Liver (tissue), 9 donors: ENCODE results near the gene PIGT. TPM values are rescaled to one million over a fixed set of nuclear protein-coding genes. Genes with fewer than 3 reads are reported as not detected.

Experiments used
- DNase-seq: peaks from one replicate; pipeline ENCODE4 v3.0.0-alpha.2; 2017; ENCODE audit warnings: low spot score
- H3K27ac ChIP-seq, 2 donors: one replicate each; pipeline ENCODE4 v1.7.0; 2013; ENCODE audit warnings: inconsistent platforms in 2 of 2, low read length in 2 of 2, control low read depth in 1 of 2, low read depth in 1 of 2, mild to moderate bottlenecking in 1 of 2
- H3K27me3 ChIP-seq, 4 donors: one replicate each; pipeline versions ENCODE4 v1.6.1 to v1.7.0; 2013; ENCODE audit warnings: low read length in 3 of 4, inconsistent platforms in 1 of 4, mild to moderate bottlenecking in 1 of 4, moderate library complexity in 1 of 4; ENCODE audit not compliant: control insufficient read depth in 4 of 4, insufficient read depth in 4 of 4
- H3K36me3 ChIP-seq, 4 donors: one replicate each; pipeline versions ENCODE4 v1.6.1 to v1.7.0; 2013; ENCODE audit warnings: low read length in 3 of 4, mild to moderate bottlenecking in 3 of 4, low read depth in 1 of 4, moderate library complexity in 1 of 4; ENCODE audit not compliant: control insufficient read depth in 4 of 4, insufficient read depth in 3 of 4
- H3K4me1 ChIP-seq, 4 donors: one replicate each; pipeline versions ENCODE4 v1.6.1 to v1.7.0; 2013; ENCODE audit warnings: low read length in 3 of 4, mild to moderate bottlenecking in 3 of 4, moderate library complexity in 1 of 4; ENCODE audit not compliant: control insufficient read depth in 4 of 4, insufficient read depth in 4 of 4
- H3K4me3 ChIP-seq, 3 donors: one replicate each; pipeline versions ENCODE4 v1.6.1 to v1.7.0; 2013; ENCODE audit warnings: low read length in 3 of 3, control low read depth in 1 of 3, low read depth in 1 of 3, mild to moderate bottlenecking in 1 of 3
- H3K9ac ChIP-seq, 2 donors: one replicate each; pipeline ENCODE4 v1.7.0; 2013; ENCODE audit warnings: low read length in 2 of 2, mild to moderate bottlenecking in 2 of 2, moderate library complexity in 2 of 2, control low read depth in 1 of 2, low read depth in 1 of 2
- H3K9me3 ChIP-seq, 4 donors: one replicate each; pipeline versions ENCODE4 v1.6.1 to v1.7.0; 2013; ENCODE audit warnings: low read length in 3 of 4; ENCODE audit not compliant: control insufficient read depth in 4 of 4
- FOXA1 ChIP-seq: IDR thresholded peaks from 2 replicates; pipeline ENCODE4 v1.6.1; 2016; ENCODE audit warnings: antibody characterized with exemption
- GABPA ChIP-seq, 2 donors: IDR thresholded peaks in 1 of 2; conservative IDR thresholded peaks in 1 of 2; 2 replicates each; pipeline ENCODE4 v1.6.1; 2016; ENCODE audit warnings: antibody characterized with exemption in 2 of 2, mild to moderate bottlenecking in 1 of 2, moderate library complexity in 1 of 2
- JUND ChIP-seq, 2 donors: IDR thresholded peaks; 2 replicates each; pipeline ENCODE4 v1.6.1; 2016; ENCODE audit warnings: antibody characterized with exemption in 2 of 2
- NR2F2 ChIP-seq: IDR thresholded peaks from 2 replicates; pipeline ENCODE4 v1.6.1; 2016; ENCODE audit warnings: antibody characterized with exemption
- RAD21 ChIP-seq, 2 donors: IDR thresholded peaks; 2 replicates each; pipeline ENCODE4 v1.6.1; 2016; ENCODE audit warnings: antibody characterized with exemption in 2 of 2, mild to moderate bottlenecking in 2 of 2
- RXRA ChIP-seq, 2 donors: IDR thresholded peaks; 2 replicates each; pipeline ENCODE4 v1.6.1; 2017 to 2018; ENCODE audit warnings: antibody characterized with exemption in 2 of 2, mild to moderate bottlenecking in 1 of 2
- SP1 ChIP-seq: IDR thresholded peaks from 2 replicates; pipeline ENCODE4 v1.6.1; 2018; ENCODE audit warnings: antibody characterized with exemption, mild to moderate bottlenecking
- WGBS: extraction: QIAGEN DNeasy Blood & Tissue Kit; methylation state at CpG from one replicate; pipeline ENCODE4 v1.1.7; 2013; 5-methylcytosine and 5-hydroxymethylcytosine counted together
- polyA plus RNA-seq, 2 donors: library from polyadenylated mRNA; stranded (reverse) in 1 of 2; unstranded in 1 of 2; fragments of 200-250 nt in 1 of 2; fragments of >200 nt in 1 of 2; fragmentation: Nextera tagmentation in 1 of 2; extraction: Ambion mirVana in 1 of 2; gene quantifications; one replicate each; pipeline versions ENCODE4 v1.2.1 to v1.2.3, GENCODE V29; 2013 to 2015
- total RNA-seq, 2 donors: library from RNA; depleted of rRNA; stranded (reverse); fragments of >200 nt; gene quantifications; one replicate each; pipeline ENCODE4 v1.2.3, GENCODE V29; 2014
- TF ChIP-seq, protein P1 (sequence below): IDR thresholded peaks from 2 replicates; pipeline ENCODE4 v1.6.1; 2016; ENCODE audit warnings: antibody characterized with exemption
- TF ChIP-seq, protein P2 (sequence below): IDR thresholded peaks from 2 replicates; pipeline ENCODE4 v1.6.1; 2016; ENCODE audit warnings: antibody characterized with exemption
- TF ChIP-seq, protein P3 (sequence below): IDR thresholded peaks from 2 replicates; pipeline ENCODE4 v1.6.1; 2016; ENCODE audit warnings: antibody characterized with exemption
- TF ChIP-seq, protein P4 (sequence below): fragments of 150-350 bp; IDR thresholded peaks from 2 replicates; pipeline ENCODE4 v1.5.1; 2017; ENCODE audit warnings: improper control_type of control experiment, low read depth, low read length; ENCODE audit not compliant: missing input control
- donor health status: healthy.
- donor health status: healthy.
- donor health status: healthy.
- donor health status: healthy.
- donor health status: healthy.

PIGT gene
- total and polyA plus RNA-seq, 4 donors, result 14.4 to 64.5 (median 34.1) TPM

DNA sequence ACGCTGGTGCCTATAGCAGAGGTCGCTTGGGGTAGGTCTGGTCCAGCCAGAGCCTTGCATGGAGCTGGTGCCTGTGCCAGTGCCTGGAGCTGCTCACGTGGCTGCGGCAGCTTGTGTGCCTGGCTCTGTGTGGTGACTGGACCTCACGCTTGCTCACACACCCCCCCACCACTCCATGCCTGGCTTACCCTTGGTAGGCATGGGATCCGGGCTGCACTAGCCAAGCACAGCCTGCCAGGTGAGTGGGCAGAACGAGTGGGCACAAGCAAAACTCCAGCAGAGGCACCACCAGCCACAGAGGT lies 20.9 kb upstream of the PIGT start:
- Histone ChIP-seq H3K27me3 (no peaks in the 10 kb centered on the region), H3K4me3 (no peak overlapping the region), H3K9ac (no peak overlapping the region), H3K36me3 (no peaks in the 10 kb centered on the region), H3K27ac (no peak overlapping the region), H3K9me3 (peaks cover 0 to 1% (median 0%) of the 10 kb centered on the region in 4 donors), H3K4me1 (no peaks in the 10 kb centered on the region)
- TF ChIP-seq, protein P1, sequence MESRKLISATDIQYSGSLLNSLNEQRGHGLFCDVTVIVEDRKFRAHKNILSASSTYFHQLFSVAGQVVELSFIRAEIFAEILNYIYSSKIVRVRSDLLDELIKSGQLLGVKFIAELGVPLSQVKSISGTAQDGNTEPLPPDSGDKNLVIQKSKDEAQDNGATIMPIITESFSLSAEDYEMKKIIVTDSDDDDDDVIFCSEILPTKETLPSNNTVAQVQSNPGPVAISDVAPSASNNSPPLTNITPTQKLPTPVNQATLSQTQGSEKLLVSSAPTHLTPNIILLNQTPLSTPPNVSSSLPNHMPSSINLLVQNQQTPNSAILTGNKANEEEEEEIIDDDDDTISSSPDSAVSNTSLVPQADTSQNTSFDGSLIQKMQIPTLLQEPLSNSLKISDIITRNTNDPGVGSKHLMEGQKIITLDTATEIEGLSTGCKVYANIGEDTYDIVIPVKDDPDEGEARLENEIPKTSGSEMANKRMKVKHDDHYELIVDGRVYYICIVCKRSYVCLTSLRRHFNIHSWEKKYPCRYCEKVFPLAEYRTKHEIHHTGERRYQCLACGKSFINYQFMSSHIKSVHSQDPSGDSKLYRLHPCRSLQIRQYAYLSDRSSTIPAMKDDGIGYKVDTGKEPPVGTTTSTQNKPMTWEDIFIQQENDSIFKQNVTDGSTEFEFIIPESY, result no peak
- TF ChIP-seq, protein P2, sequence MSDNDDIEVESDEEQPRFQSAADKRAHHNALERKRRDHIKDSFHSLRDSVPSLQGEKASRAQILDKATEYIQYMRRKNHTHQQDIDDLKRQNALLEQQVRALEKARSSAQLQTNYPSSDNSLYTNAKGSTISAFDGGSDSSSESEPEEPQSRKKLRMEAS, result no peak
- TF ChIP-seq RXRA (IDR thresholded peaks at IDR 0.05) (no peak), GABPA (IDR thresholded peaks at IDR 0.05 in 1 of 2, conservative IDR thresholded peaks at IDR 0.05 in 1 of 2) (no peak)
- TF ChIP-seq, protein P3, sequence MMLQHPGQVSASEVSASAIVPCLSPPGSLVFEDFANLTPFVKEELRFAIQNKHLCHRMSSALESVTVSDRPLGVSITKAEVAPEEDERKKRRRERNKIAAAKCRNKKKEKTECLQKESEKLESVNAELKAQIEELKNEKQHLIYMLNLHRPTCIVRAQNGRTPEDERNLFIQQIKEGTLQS, result no peak
- WGBS, result 91% methylated on average over 7 of the region's 7 CpGs
- DNase-seq, result no peak

DNA sequence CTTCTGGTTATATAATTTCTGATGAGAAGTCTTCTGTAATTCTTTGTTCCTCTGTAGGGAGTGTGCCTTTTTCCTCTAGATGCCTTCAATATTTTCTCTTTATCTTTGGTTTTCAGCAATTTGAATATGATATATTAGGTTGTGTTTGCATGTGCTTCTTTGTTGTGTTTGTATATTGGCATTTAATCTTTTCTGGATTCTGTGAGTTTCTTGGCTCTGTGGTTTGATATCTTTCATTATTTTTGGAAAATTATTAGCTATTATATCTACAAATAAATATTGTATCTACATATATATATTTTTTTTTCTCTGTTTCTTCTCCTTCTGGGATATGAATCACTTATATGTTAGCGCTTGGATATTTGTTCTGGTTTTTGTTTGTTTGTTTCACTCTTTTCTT lies 16.9 kb upstream of the PIGT start:
- H3K36me3 ChIP-seq, result no peaks in the 10 kb centered on the region
- TF ChIP-seq GABPA (IDR thresholded peaks at IDR 0.05 in 1 of 2, conservative IDR thresholded peaks at IDR 0.05 in 1 of 2), result no peak
- no peak for TF ChIP-seq JUND (IDR thresholded peaks at IDR 0.05)
- no peak for TF ChIP-seq RAD21 (IDR thresholded peaks at IDR 0.05)
- TF ChIP-seq, protein P4, sequence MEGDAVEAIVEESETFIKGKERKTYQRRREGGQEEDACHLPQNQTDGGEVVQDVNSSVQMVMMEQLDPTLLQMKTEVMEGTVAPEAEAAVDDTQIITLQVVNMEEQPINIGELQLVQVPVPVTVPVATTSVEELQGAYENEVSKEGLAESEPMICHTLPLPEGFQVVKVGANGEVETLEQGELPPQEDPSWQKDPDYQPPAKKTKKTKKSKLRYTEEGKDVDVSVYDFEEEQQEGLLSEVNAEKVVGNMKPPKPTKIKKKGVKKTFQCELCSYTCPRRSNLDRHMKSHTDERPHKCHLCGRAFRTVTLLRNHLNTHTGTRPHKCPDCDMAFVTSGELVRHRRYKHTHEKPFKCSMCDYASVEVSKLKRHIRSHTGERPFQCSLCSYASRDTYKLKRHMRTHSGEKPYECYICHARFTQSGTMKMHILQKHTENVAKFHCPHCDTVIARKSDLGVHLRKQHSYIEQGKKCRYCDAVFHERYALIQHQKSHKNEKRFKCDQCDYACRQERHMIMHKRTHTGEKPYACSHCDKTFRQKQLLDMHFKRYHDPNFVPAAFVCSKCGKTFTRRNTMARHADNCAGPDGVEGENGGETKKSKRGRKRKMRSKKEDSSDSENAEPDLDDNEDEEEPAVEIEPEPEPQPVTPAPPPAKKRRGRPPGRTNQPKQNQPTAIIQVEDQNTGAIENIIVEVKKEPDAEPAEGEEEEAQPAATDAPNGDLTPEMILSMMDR, result no peak
- no peak for TF ChIP-seq FOXA1
- no peak for TF ChIP-seq SP1
- no peak for TF ChIP-seq RXRA (IDR thresholded peaks at IDR 0.05)
- no peak overlapping the region for H3K9ac ChIP-seq
- H3K9me3 ChIP-seq, result peaks cover 4 to 7% (median 5%) of the 10 kb centered on the region in 4 donors
- 98% methylated on average over 1 of the region's 1 CpG for WGBS
- no peak overlapping the region for H3K4me3 ChIP-seq
- H3K27ac ChIP-seq, result no peak overlapping the region
- DNase-seq, result no peak
- H3K27me3 ChIP-seq, result no peaks in the 10 kb centered on the region
- H3K4me1 ChIP-seq, result no peaks in the 10 kb centered on the region

DNA sequence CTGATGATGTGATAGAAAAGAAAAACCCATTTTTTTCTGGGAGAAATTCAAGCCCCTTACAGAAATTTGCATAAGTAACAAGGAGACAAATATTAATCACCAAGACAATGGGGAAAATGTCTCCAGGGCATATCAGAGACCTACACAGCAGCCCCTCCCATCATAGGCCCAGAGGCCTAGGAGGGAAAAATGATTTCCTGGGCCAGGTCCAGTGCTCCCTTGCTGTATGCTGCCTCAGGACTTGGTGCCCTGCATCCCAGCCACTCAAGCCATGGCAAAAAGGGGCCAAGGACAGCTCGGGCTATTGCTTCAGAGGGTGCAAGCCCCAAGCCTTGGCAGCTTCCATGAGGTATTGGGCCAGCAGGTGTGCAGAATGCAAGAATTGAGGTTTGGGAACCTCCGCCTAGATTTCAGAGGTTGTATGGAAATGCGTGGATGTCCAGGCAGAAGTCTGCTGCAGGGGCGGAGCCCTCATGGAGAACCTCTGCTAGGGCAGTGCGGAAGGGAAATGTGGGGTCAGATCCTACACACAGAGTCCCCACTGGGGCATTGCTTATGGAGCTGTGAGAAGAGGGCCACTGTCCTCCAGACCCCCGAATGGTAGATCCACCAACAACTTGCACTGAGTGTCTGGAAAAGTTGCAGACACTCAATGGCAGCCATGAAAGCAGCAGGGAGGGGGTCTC lies 15.5 kb upstream of the PIGT start:
- Histone ChIP-seq H3K4me1 (peaks cover 0 to 2% (median under 1%) of the 10 kb centered on the region in 4 donors), H3K27ac (no peak overlapping the region), H3K9ac (no peak overlapping the region), H3K9me3 (peaks cover 4 to 7% (median 5%) of the 10 kb centered on the region in 4 donors), H3K36me3 (no peaks in the 10 kb centered on the region), H3K27me3 (no peaks in the 10 kb centered on the region), H3K4me3 (no peak overlapping the region)
- no peak for TF ChIP-seq NR2F2
- no peak for TF ChIP-seq FOXA1
- TF ChIP-seq RXRA (IDR thresholded peaks at IDR 0.05), result no peak
- WGBS, result 97% methylated on average over 6 of the region's 6 CpGs
- DNase-seq, result no peak
